Keratinocyte (primary cell): ENCODE results near the gene SORBS1. TPM values are rescaled to one million over a fixed set of nuclear protein-coding genes. Genes with fewer than 3 reads are reported as not detected.

Experiments used
- DNase-seq: peaks from one replicate; pipeline ENCODE4 v3.0.0-alpha.2; 2011; ENCODE audit warnings: low read depth, missing footprints, low spot score
- FAIRE-seq: peaks from 2 replicates; lab custom pipeline; 2011; peaks lifted over from hg19 to GRCh38; lab: Jason Lieb, UNC
- H2AFZ ChIP-seq: 2 replicates; pipeline ENCODE4 v1.6.0; 2012; ENCODE audit warnings: low read length, control low read depth, inconsistent platforms; ENCODE audit not compliant: control insufficient read depth
- H3K27ac ChIP-seq: 2 replicates; pipeline ENCODE4 v1.5.1; 2011; ENCODE audit warnings: low read length; ENCODE audit not compliant: control insufficient read depth, insufficient read depth
- H3K27me3 ChIP-seq: 3 replicates; pipeline ENCODE4 v1.6.0; 2011; ENCODE audit warnings: low read length; ENCODE audit not compliant: control insufficient read depth, insufficient read depth; ENCODE audit errors: extremely low read depth
- H3K36me3 ChIP-seq, 2 experiments: 2 replicates in 1 of 2; 3 replicates in 1 of 2; pipeline ENCODE4 v1.5.1; 2011; ENCODE audit warnings: low read length in 2 of 2, mild to moderate bottlenecking in 1 of 2; ENCODE audit not compliant: control insufficient read depth in 2 of 2, insufficient read depth in 2 of 2; ENCODE audit errors: extremely low read depth in 1 of 2
- H3K4me1 ChIP-seq: 3 replicates; pipeline ENCODE4 v1.5.1; 2011; ENCODE audit warnings: low read length; ENCODE audit not compliant: control insufficient read depth, insufficient read depth; ENCODE audit errors: extremely low read depth
- H3K4me2 ChIP-seq: 3 replicates; pipeline ENCODE4 v1.6.0; 2011; ENCODE audit warnings: low read depth, low read length; ENCODE audit not compliant: control insufficient read depth, insufficient read depth; ENCODE audit errors: extremely low read depth
- H3K4me3 ChIP-seq, 3 experiments: fragments of 200-600 bp in 1 of 3; sonication (generic) in 1 of 3; 2 replicates in 2 of 3; 3 replicates in 1 of 3; pipeline ENCODE4 v1.5.1; 2011 to 2016; ENCODE audit warnings: low read length in 3 of 3, mild to moderate bottlenecking in 3 of 3, control low read depth in 2 of 3, inconsistent platforms in 1 of 3, low read depth in 1 of 3, mixed read lengths in 1 of 3, mixed run types in 1 of 3, moderate library complexity in 1 of 3; ENCODE audit not compliant: control insufficient read depth in 2 of 3, insufficient read depth in 2 of 3; ENCODE audit errors: extremely low read depth in 1 of 3
- H3K79me2 ChIP-seq: 2 replicates; pipeline ENCODE4 v1.6.0; 2012; ENCODE audit warnings: low read length; ENCODE audit not compliant: control insufficient read depth, insufficient read depth
- H3K9ac ChIP-seq: 3 replicates; pipeline ENCODE4 v1.6.0; 2011; ENCODE audit warnings: low read length; ENCODE audit not compliant: control insufficient read depth, insufficient read depth; ENCODE audit errors: extremely low read depth
- H3K9me1 ChIP-seq: 3 replicates; pipeline ENCODE4 v1.6.0; 2011; ENCODE audit warnings: low read length; ENCODE audit not compliant: control insufficient read depth, insufficient read depth; ENCODE audit errors: extremely low read depth
- H3K9me3 ChIP-seq: 2 replicates; pipeline ENCODE4 v1.5.1; 2012; ENCODE audit warnings: low read depth, low read length; ENCODE audit not compliant: control insufficient read depth
- H4K20me1 ChIP-seq: 3 replicates; pipeline ENCODE4 v1.6.0; 2011; ENCODE audit warnings: low read length; ENCODE audit not compliant: control insufficient read depth, insufficient read depth; ENCODE audit errors: extremely low read depth
- CTCF ChIP-seq, 3 experiments: IDR thresholded peaks in 1 of 3; conservative IDR thresholded peaks in 1 of 3; optimal IDR thresholded peaks in 1 of 3; 2 replicates in 2 of 3; 3 replicates in 1 of 3; pipeline versions ENCODE3 to v1.5.1; 2011; ENCODE audit warnings: low read length in 3 of 3, mild to moderate bottlenecking in 3 of 3, moderate library complexity in 2 of 3, control low read depth in 1 of 3, inconsistent platforms in 1 of 3; ENCODE audit not compliant: insufficient read depth in 2 of 3; ENCODE audit errors: extremely low read depth in 1 of 3
- EZH2 ChIP-seq: IDR thresholded peaks from one replicate; pipeline ENCODE4 v1.6.1; 2012; ENCODE audit warnings: inconsistent platforms, mild to moderate bottlenecking, low read length, moderate library complexity
- dilution Hi-C: fragments of 300-500 bp; cut with MboI; formaldehyde crosslinking; loops from one replicate; pipeline ENCODE4 v1.7.0; 2020; ENCODE audit warnings: low sequenced_read_pairs; ENCODE audit not compliant: extremely low pct_ligation_motif_present
- polyA plus RNA-seq, 5 experiments: library from polyadenylated mRNA; depleted of rRNA in 3 of 5; stranded (reverse) in 3 of 5; stranded (forward) in 1 of 5; unstranded in 1 of 5; fragments of >200 nt; gene quantifications; 1 replicate in 1 of 5; 2 replicates in 3 of 5; 3 replicates in 1 of 5; pipeline versions ENCODE4 v1.2.1 to v1.2.3, GENCODE V29; 2011 to 2012; ENCODE audit warnings: missing spikeins in 2 of 5, low read depth in 1 of 5, low replicate concordance in 1 of 5

SORBS1 gene
- polyA plus RNA-seq, 1 donor (not counting 4 experiments of a cell fraction or from before 2014, with no cell fraction given), result 0.42 TPM

DNA sequence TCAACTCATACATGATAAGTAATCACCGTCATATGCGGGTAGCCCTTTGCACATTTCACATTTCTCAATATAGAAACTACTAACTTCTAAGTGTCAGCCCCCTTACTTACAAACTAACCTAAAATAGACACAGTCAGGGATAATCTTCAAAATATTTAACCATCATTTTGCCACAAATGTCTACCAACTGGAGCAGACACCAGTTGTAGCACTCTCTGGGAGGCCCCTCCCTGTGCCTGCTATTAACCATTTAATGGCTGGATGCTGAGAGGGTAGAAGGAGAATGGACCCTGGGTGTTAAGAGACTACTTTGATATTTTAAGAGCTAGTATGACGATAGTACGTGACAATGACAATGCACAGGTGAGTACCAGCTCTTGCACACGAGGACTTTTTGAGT is 116.4 kb downstream of the SORBS1 start:
- H3K9ac ChIP-seq, result no peak overlapping the region
- FAIRE-seq (no peak), DNase-seq (no peak)
- no peak overlapping the region for H3K4me2 ChIP-seq
- H4K20me1 ChIP-seq, result no peaks in the 10 kb centered on the region
- no peak overlapping the region for H3K27ac ChIP-seq
- no peaks in the 10 kb centered on the region for H3K27me3 ChIP-seq
- peaks cover 20% of the 10 kb centered on the region for H3K4me1 ChIP-seq
- H3K36me3 ChIP-seq, result no peaks in the 10 kb centered on the region
- H3K4me3 ChIP-seq, result no peak overlapping the region
- dilution Hi-C loops, result loop anchor here (25.0 kb wide), 1 partner anchor 168 kb away; no protein-coding TSS in a partner anchor
- H3K9me3 ChIP-seq, result no peaks in the 10 kb centered on the region
- H3K9me1 ChIP-seq, result no peaks in the 10 kb centered on the region
- TF ChIP-seq CTCF (optimal IDR thresholded peaks at IDR 0.05 in 1 of 3, IDR thresholded peaks at IDR 0.05 in 1 of 3, conservative IDR thresholded peaks at IDR 0.05 in 1 of 3; ENCODE audit: extremely low read depth in 1 of 3, insufficient read depth in 2 of 3, low read length in 3 of 3) (no peak), EZH2 (no peak)
- no peaks in the 10 kb centered on the region for H3K79me2 ChIP-seq
- H2AFZ ChIP-seq, result no peak overlapping the region

DNA sequence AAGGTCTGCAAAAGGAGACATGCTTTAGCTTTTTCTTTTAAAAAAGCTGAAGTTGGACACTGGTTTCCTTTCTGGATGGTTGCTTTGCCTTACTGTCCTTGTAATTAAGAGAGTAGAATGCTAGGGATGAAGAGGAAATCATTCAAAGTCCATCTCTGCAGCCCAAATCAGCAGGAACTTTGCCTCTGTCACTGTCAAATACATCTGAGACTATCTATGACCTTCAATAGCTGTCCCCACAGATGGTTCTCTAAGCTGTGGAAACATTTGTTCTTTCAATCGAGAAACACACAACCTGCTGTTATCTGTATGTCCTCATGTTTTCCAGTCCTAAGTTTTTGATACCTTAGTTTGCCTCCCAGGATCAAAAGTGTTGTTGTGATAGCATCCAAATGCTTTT is 117.5 kb downstream of the SORBS1 start:
- Histone ChIP-seq H3K4me3 (no peak overlapping the region), H3K79me2 (no peaks in the 10 kb centered on the region), H2AFZ (no peak overlapping the region), H3K4me1 (peaks cover 25% of the 10 kb centered on the region), H4K20me1 (no peaks in the 10 kb centered on the region), H3K4me2 (no peak overlapping the region), H3K9ac (no peak overlapping the region), H3K27ac (no peak overlapping the region), H3K27me3 (no peaks in the 10 kb centered on the region), H3K9me1 (no peaks in the 10 kb centered on the region), H3K36me3 (no peaks in the 10 kb centered on the region), H3K9me3 (no peaks in the 10 kb centered on the region)
- DNase-seq (no peak), FAIRE-seq (no peak)
- no peak for TF ChIP-seq CTCF (optimal IDR thresholded peaks at IDR 0.05 in 1 of 3, IDR thresholded peaks at IDR 0.05 in 1 of 3, conservative IDR thresholded peaks at IDR 0.05 in 1 of 3; ENCODE audit: extremely low read depth in 1 of 3, insufficient read depth in 2 of 3, low read length in 3 of 3)
- no peak for TF ChIP-seq EZH2
- dilution Hi-C loops, result loop anchor here (25.0 kb wide), 1 partner anchor 169 kb away; no protein-coding TSS in a partner anchor
